HFF-Myc (cell line): Measurements from ENCODE around the gene FAHD1.
"Not testable (repeated sequence)": the region's sequence is repeated elsewhere in the genome, so short reads cannot be mapped to it uniquely, and the experiment has no call there.

Experiments used
- DNase-seq: peaks from one replicate; pipeline ENCODE4 v3.0.0-alpha.2; 2011; ENCODE audit warnings: low read depth; ENCODE audit errors: extremely low read depth
- H3K4me3 ChIP-seq: replicated peaks from 2 replicates; pipeline ENCODE4 v1.5.1; 2011; ENCODE audit warnings: low read depth, mild to moderate bottlenecking, control low read depth, low read length
- TF ChIP-seq, protein P1 (sequence below): IDR thresholded peaks from 2 replicates; pipeline ENCODE4 v1.5.1; 2012; ENCODE audit warnings: mild to moderate bottlenecking, low read depth, low read length, control low read depth; ENCODE audit errors: missing control alignments

Gene FAHD1

GRCh38 chr16:1863681-1864460, 36.9 kb downstream of the FAHD1 start:
- no peak overlapping the region for H3K4me3 ChIP-seq
- TF ChIP-seq, protein P1, sequence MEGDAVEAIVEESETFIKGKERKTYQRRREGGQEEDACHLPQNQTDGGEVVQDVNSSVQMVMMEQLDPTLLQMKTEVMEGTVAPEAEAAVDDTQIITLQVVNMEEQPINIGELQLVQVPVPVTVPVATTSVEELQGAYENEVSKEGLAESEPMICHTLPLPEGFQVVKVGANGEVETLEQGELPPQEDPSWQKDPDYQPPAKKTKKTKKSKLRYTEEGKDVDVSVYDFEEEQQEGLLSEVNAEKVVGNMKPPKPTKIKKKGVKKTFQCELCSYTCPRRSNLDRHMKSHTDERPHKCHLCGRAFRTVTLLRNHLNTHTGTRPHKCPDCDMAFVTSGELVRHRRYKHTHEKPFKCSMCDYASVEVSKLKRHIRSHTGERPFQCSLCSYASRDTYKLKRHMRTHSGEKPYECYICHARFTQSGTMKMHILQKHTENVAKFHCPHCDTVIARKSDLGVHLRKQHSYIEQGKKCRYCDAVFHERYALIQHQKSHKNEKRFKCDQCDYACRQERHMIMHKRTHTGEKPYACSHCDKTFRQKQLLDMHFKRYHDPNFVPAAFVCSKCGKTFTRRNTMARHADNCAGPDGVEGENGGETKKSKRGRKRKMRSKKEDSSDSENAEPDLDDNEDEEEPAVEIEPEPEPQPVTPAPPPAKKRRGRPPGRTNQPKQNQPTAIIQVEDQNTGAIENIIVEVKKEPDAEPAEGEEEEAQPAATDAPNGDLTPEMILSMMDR: peak; percentile 32
- DNase-seq: no peak

GRCh38 chr16:1865902-1866690, 39.1 kb downstream of the FAHD1 start:
- DNase-seq: no peak

DNA sequence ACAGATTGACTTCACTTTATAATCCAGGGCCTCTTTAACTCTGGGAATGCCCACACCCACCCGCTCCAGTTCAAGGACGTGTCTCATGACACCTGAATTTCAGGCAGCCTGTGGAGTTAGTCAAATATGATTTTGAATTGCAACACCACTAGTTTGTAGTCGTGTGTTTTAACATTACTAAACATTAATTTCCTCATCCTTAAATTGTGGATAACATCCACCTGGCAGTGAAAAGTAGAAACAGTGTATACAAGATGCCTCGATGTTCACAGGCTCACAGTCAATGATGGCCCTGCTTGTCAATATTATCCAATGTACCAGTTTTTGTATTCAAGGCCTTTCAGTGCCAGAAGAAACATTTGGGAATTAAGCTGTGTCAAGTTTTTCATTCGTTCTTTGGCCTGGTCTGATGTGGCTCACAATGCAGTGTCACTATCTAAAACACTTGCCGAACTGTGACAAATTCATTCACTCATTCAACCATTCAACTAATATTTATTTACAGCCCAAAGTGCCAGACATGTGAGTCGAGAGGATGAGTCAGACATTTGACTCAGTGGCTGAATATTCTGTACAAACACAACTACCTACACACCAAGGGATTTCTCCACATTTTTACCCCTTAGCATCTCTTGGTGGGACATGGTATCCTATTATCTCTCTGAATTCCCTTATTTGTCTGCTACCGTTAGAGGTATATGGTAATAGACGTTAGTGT, 43.5 kb downstream of the FAHD1 start:
- DNase-seq: no peak
- TF ChIP-seq, protein P1: no peak
- H3K4me3 ChIP-seq: no peak overlapping the region

More at GRCh38 chr16:1865902-1866690, 39.1 kb downstream of the FAHD1 start:
- H3K4me3 ChIP-seq: no peak overlapping the region
- TF ChIP-seq, protein P1: no peak

GRCh38 chr16:1871974-1872635, 45.1 kb downstream of the FAHD1 start, which contains the start of gene MEIOB:
TSS of gene MEIOB (minus strand) at chr16:1872164. CDS start at chr16:1868175, 3,989 bp downstream.
- TF ChIP-seq, protein P1: no peak
- no peak within 1 kb of the TSS; the same call in 1 of the 2 replicates for H3K4me3 ChIP-seq
- no peak for DNase-seq

GRCh38 chr16:1874854-1875253, 47.8 kb downstream of the FAHD1 start:
- TF ChIP-seq, protein P1: no peak
- no peak overlapping the region for H3K4me3 ChIP-seq
- DNase-seq: no peak

DNA sequence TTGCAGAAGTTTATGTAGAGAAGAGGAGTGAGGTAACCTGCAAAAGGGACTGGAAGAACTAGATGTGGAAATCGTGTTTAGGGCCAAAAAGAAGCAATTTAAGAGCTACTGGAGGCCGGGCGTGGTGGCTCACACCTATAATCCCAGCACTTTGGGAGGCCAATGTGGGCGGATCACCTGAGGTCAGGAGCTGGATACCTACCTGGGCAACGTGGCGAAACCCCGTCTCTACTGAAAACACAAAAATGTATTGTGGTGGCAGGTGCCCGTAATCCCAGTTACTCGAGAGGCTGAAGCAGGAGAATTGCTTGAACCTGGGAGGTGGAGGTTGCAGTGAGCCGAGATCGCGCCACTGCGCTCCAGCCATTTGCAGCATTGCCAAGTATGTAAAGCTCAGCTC, 49.1 kb downstream of the FAHD1 start:
- not testable (repeated sequence) for H3K4me3 ChIP-seq, DNase-seq

GRCh38 chr16:1876468-1876867, 49.5 kb downstream of the FAHD1 start:
- TF ChIP-seq, protein P1: no peak
- H3K4me3 ChIP-seq: no peak overlapping the region
- DNase-seq: no peak
